HFFc6 (cell line): Measurements from ENCODE around the gene FKBP4. TPM values are rescaled to one million over a fixed set of nuclear protein-coding genes. Genes with fewer than 3 reads are reported as not detected.

ENCODE experiments used
- DNase-seq: peaks from one replicate; pipeline ENCODE4 v3.0.0-alpha.2; 2018
- H3K27ac Mint-ChIP-seq: 2 replicates; pipeline ENCODE4 v1.8.0; 2020; ENCODE audit warnings: mild to moderate bottlenecking, mixed read lengths
- H3K27me3 Mint-ChIP-seq: 2 replicates; pipeline ENCODE4 v1.8.0; 2021; ENCODE audit warnings: mild to moderate bottlenecking, moderate library complexity, mixed read lengths; ENCODE audit not compliant: insufficient read depth
- H3K36me3 Mint-ChIP-seq: 2 replicates; pipeline ENCODE4 v1.8.0; 2021; ENCODE audit warnings: low read depth, mixed read lengths
- H3K4me1 Mint-ChIP-seq: 2 replicates; pipeline ENCODE4 v1.8.0; 2020; ENCODE audit warnings: low read depth, mixed read lengths
- H3K4me3 Mint-ChIP-seq: 2 replicates; pipeline ENCODE4 v1.8.0; 2020; ENCODE audit warnings: mild to moderate bottlenecking, moderate library complexity, mixed read lengths
- H3K9me3 Mint-ChIP-seq: 2 replicates; pipeline ENCODE4 v1.8.0; 2020; ENCODE audit warnings: mild to moderate bottlenecking, mixed read lengths
- CTCF ChIP-seq: fragments of 200-600 bp; sonication (generic); IDR thresholded peaks from 2 replicates; pipeline ENCODE4 v1.5.0; 2021; ENCODE audit warnings: antibody characterized with exemption, mild to moderate bottlenecking
- total RNA-seq, 6 experiments: library from RNA; stranded (reverse); fragmentation: NEBNext Ultra II Directional; extraction: Animal tissue kit (Norgen Biotek cat#: 25700); gene quantifications; 2 replicates in 1 of 6; 3 replicates in 5 of 6; pipeline ENCODE4 v1.2.3, GENCODE V29; 2021

Gene FKBP4
- total RNA-seq, 6 experiments from 2014 or later = 62.3 to 105 (median 69.1) TPM

DNA sequence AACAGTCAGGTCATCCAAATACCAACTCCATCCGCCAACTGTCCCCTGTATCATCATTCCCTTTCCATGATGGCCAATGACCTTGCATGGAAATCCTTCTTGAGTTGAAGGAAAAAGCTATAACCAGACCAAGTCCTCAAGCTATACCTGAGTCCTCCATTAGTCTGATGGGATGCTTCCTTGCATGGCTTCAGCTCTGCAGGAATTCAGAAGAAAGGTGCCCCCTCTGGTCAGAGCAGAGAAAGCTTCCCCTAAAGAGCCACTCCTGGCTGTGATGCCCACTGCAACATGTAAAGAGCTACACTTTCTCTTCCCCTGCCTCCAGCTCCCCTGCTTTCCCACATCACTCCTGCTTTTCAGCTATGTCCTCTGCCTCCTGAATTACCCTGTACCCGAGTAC lies 43.1 kb upstream of the FKBP4 start:
- DNase-seq = no peak
- Mint-ChIP-seq H3K4me1 (no peaks in the 10 kb centered on the region), H3K4me3 (no peak overlapping the region)

GRCh38 chr12:2752676-2753371 lies 41.9 kb upstream of the FKBP4 start:
- no peaks in the 10 kb centered on the region for H3K4me1 Mint-ChIP-seq
- H3K9me3 Mint-ChIP-seq = no peaks in the 10 kb centered on the region
- H3K4me3 Mint-ChIP-seq = no peak overlapping the region
- peak; percentile 25 for DNase-seq
- peaks cover 37% of the 10 kb centered on the region for H3K27me3 Mint-ChIP-seq
- TF ChIP-seq CTCF = no peak
- H3K36me3 Mint-ChIP-seq = no peaks in the 10 kb centered on the region
- H3K27ac Mint-ChIP-seq = no peak overlapping the region

More for the DNA sequence above, 43.1 kb upstream of the FKBP4 start:
- TF ChIP-seq CTCF = no peak
- Mint-ChIP-seq H3K9me3 (no peaks in the 10 kb centered on the region), H3K27me3 (peaks cover 34% of the 10 kb centered on the region), H3K27ac (no peak overlapping the region), H3K36me3 (no peaks in the 10 kb centered on the region)

DNA sequence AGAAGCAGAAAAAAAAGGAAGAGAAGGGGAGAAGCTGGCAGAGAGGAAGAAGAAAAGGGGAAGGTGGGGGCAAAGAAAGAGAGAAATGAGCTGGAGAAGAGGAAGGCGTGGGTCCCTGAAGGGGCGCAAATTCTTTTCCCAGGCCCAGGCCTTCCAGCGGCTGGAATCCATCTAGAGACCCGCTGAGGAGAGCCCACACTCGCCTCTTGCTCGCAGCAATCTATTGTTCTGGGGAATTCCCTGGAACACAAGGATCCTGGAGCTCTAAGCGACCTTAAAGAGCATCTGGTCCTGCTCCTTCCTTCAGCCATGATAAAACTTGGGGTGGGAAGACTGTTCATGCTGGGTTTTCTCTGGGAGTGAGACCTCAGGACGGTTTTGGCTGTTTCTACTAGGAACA lies 41.2 kb upstream of the FKBP4 start:
- no peak for DNase-seq
- Mint-ChIP-seq H3K4me1 (no peaks in the 10 kb centered on the region), H3K9me3 (no peaks in the 10 kb centered on the region), H3K27me3 (peaks cover 34% of the 10 kb centered on the region), H3K36me3 (no peaks in the 10 kb centered on the region), H3K27ac (no peak overlapping the region), H3K4me3 (no peak overlapping the region)
- no peak for TF ChIP-seq CTCF

DNA sequence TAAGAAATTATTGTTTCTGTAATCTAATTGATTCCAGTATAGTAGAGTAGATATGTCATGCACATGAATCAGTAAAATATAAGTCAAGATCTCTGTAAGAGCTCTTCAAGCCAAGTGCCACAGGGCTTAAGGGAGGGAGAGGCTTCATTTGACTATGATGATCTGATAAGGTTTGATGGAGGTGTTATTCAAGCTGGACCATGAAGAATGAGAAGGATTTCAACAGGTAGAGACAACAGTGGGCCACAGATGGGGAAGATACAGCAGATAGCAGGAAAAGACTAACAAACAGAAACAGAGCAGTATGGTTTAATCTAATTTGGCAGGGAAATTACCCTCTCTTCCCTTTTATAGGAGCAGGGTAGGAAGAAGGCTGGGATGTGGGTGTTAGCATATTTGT lies 40.6 kb upstream of the FKBP4 start:
- no peak for TF ChIP-seq CTCF
- no peak for DNase-seq
- Mint-ChIP-seq H3K4me3 (no peak overlapping the region), H3K27me3 (peaks cover 33% of the 10 kb centered on the region), H3K9me3 (no peaks in the 10 kb centered on the region), H3K4me1 (no peaks in the 10 kb centered on the region), H3K36me3 (no peaks in the 10 kb centered on the region), H3K27ac (no peak overlapping the region)

DNA sequence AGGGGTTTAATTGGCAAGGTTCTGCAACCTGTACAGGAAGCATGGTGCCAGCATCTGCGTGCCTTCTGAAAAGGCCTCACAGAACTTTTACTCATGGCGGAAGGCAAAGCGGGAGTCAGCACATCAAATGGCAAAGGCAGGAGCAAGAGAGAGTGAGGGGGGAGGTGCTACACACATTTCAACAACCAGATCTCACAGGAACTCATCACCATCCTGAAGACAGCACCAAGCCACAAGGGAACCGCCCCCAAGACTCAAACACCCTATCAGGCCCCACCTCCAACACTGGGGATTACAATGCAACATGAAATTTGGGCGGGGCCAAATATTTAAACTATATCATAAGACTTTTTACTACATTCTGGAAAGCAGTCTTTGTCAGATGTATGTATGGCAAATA lies 38.0 kb upstream of the FKBP4 start:
- TF ChIP-seq CTCF = no peak
- Mint-ChIP-seq H3K9me3 (no peaks in the 10 kb centered on the region), H3K36me3 (no peaks in the 10 kb centered on the region)

More for the DNA sequence above, 38.0 kb upstream of the FKBP4 start:
- H3K4me1 Mint-ChIP-seq = no peaks in the 10 kb centered on the region
- no peak overlapping the region for H3K27ac Mint-ChIP-seq
- peaks cover 36% of the 10 kb centered on the region for H3K27me3 Mint-ChIP-seq
- no peak for DNase-seq
- H3K4me3 Mint-ChIP-seq = no peak overlapping the region
